KMS-11 (cell line): ENCODE measurements around the gene ZNF213.

Experiments
- H2AFZ ChIP-seq: fragments of 200-600 bp; sonication (generic); 2 replicates; pipeline ENCODE4 v1.6.1; 2016; ENCODE audit warnings: antibody characterized with exemption, mixed run types, low read depth
- H3K27ac ChIP-seq: fragments of 200-600 bp; sonication (generic); 2 replicates; pipeline ENCODE4 v1.6.1; 2016; ENCODE audit warnings: mild to moderate bottlenecking, mixed run types
- H3K27me3 ChIP-seq: fragments of 200-600 bp; sonication (generic); 2 replicates; pipeline ENCODE4 v1.6.1; 2017; ENCODE audit warnings: mild to moderate bottlenecking, low read depth, mixed run types, moderate library complexity; ENCODE audit not compliant: insufficient read depth
- H3K36me3 ChIP-seq: fragments of 200-600 bp; sonication (generic); 2 replicates; pipeline ENCODE4 v1.6.1; 2017; ENCODE audit warnings: mild to moderate bottlenecking, mixed run types; ENCODE audit not compliant: insufficient read depth
- H3K4me1 ChIP-seq: fragments of 200-600 bp; sonication (generic); 2 replicates; pipeline ENCODE4 v1.6.1; 2016; ENCODE audit warnings: mild to moderate bottlenecking, low read depth, mixed run types; ENCODE audit not compliant: poor library complexity, severe bottlenecking
- H3K4me2 ChIP-seq: fragments of 200-600 bp; sonication (generic); 2 replicates; pipeline ENCODE4 v1.7.0; 2016; ENCODE audit warnings: mild to moderate bottlenecking, mixed run types
- H3K4me3 ChIP-seq: fragments of 200-600 bp; sonication (generic); IDR thresholded peaks from 2 replicates; pipeline ENCODE4 v1.6.1; 2017; ENCODE audit warnings: low read depth, low read length, mixed read lengths; ENCODE audit not compliant: insufficient read depth
- H3K79me2 ChIP-seq: fragments of 200-600 bp; sonication (generic); 2 replicates; pipeline ENCODE4 v1.6.1; 2016; ENCODE audit warnings: low read depth, mixed run types; ENCODE audit not compliant: insufficient read depth
- H3K9ac ChIP-seq: fragments of 200-600 bp; sonication (generic); 2 replicates; pipeline ENCODE4 v1.6.1; 2016; ENCODE audit warnings: mild to moderate bottlenecking, mixed run types
- H4K20me1 ChIP-seq: fragments of 200-600 bp; sonication (generic); 2 replicates; pipeline ENCODE4 v1.6.1; 2016; ENCODE audit warnings: mild to moderate bottlenecking, mixed run types; ENCODE audit not compliant: insufficient read depth
- TF ChIP-seq, protein P1 (sequence below): fragments of 200-600 bp; sonication (generic); conservative IDR thresholded peaks from 2 replicates; pipeline ENCODE4 v1.6.1; 2017; ENCODE audit warnings: low read depth, mild to moderate bottlenecking, antibody characterized with exemption, low read length, moderate library complexity, mixed read lengths

ZNF213 gene

DNA sequence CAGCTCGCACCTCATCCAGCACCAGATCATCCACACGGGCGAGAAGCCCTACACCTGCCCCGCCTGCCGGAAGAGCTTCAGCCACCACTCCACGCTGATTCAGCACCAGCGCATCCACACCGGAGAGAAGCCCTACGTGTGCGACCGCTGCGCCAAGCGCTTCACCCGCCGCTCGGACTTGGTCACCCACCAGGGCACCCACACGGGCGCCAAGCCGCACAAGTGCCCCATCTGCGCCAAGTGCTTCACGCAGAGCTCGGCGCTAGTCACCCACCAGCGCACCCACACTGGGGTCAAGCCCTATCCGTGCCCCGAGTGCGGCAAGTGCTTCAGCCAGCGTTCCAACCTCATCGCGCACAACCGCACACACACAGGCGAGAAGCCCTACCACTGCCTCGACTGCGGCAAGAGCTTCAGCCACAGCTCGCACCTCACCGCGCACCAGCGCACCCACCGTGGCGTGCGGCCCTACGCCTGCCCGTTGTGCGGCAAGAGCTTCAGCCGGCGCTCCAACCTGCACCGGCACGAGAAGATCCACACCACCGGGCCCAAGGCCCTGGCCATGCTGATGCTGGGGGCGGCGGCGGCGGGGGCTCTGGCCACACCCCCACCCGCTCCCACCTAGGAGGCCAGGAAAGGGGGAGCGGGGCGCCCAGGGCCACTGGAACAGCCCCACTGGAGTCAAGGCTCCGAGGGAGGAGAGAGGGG is 15.0 kb upstream of the ZNF213 start:
- peaks cover 8% of the 10 kb centered on the region for H3K4me1 ChIP-seq
- no peak overlapping the region for H2AFZ ChIP-seq
- no peaks in the 10 kb centered on the region for H3K36me3 ChIP-seq
- H3K4me3 ChIP-seq, result no peak overlapping the region
- TF ChIP-seq, protein P1, sequence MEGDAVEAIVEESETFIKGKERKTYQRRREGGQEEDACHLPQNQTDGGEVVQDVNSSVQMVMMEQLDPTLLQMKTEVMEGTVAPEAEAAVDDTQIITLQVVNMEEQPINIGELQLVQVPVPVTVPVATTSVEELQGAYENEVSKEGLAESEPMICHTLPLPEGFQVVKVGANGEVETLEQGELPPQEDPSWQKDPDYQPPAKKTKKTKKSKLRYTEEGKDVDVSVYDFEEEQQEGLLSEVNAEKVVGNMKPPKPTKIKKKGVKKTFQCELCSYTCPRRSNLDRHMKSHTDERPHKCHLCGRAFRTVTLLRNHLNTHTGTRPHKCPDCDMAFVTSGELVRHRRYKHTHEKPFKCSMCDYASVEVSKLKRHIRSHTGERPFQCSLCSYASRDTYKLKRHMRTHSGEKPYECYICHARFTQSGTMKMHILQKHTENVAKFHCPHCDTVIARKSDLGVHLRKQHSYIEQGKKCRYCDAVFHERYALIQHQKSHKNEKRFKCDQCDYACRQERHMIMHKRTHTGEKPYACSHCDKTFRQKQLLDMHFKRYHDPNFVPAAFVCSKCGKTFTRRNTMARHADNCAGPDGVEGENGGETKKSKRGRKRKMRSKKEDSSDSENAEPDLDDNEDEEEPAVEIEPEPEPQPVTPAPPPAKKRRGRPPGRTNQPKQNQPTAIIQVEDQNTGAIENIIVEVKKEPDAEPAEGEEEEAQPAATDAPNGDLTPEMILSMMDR, result no peak
- no peaks in the 10 kb centered on the region for H4K20me1 ChIP-seq
- no peak overlapping the region for H3K4me2 ChIP-seq
- no peaks in the 10 kb centered on the region for H3K79me2 ChIP-seq
- no peak overlapping the region for H3K9ac ChIP-seq
- H3K27me3 ChIP-seq, result peaks cover 45% of the 10 kb centered on the region
- H3K27ac ChIP-seq, result no peak overlapping the region

DNA sequence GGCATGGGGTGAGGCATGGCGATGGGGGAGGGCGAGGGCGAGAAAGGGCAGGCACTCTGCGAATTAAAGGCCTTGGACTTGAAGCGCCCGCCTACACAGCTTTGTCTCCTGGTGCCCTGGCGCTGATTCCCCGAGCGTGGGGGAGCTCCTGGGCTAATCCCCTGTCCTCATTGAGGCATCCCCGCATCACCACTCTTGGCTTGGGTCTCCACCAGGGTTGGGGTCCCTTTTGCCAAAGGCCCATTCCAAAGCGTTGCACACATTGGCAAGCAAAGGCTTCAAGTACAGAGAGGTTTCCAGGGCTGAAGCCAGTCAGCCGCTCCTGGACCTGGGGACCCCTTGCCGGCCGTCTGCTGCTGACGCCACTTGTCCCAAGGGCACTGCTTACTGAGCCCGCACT is 14.4 kb upstream of the ZNF213 start:
- TF ChIP-seq, protein P1, result no peak

GRCh38 chr16:3121851-3122467 is 12.9 kb upstream of the ZNF213 start:
- Histone ChIP-seq H3K79me2 (no peaks in the 10 kb centered on the region), H3K36me3 (no peaks in the 10 kb centered on the region)
- TF ChIP-seq, protein P1, result no peak

More for the DNA sequence above, 14.4 kb upstream of the ZNF213 start:
- no peaks in the 10 kb centered on the region for H4K20me1 ChIP-seq
- H3K4me2 ChIP-seq, result no peak overlapping the region
- no peaks in the 10 kb centered on the region for H3K79me2 ChIP-seq
- no peak overlapping the region for H3K4me3 ChIP-seq
- H3K36me3 ChIP-seq, result no peaks in the 10 kb centered on the region
- H3K27me3 ChIP-seq, result peaks cover 40% of the 10 kb centered on the region
- H2AFZ ChIP-seq, result no peak overlapping the region
- no peak overlapping the region for H3K27ac ChIP-seq
- peaks cover 14% of the 10 kb centered on the region for H3K4me1 ChIP-seq
- H3K9ac ChIP-seq, result no peak overlapping the region

DNA sequence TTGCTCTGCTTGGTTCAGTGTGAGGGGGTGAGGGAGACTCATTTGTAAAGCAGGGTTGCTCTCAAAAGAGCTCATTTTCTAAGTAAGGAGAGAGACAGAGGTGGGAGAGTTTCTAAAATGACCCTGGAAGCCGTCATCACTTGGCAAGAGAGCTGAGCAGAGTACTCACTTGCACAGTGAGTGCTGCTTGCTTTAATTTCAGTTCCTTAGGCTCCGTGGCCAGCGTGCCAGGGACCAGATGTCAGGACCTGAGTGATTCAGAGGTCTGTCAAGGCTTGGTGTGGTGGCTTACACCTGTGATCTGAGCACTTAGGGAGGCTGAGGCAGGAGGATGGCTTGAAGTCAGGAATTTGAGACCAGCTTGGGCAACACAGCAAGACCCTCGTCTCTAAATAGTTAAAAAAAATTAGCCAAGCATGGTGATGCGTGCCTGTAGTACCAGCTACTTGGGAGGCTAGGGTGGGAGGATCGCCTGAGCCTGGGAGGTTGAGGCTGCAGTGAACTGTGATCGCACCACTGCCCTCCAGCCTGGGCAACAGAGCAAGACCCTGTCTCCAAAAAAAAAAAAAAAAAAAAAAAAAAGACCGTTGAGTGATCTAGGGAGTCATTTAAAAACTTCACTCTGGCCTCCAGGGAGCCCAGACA is 11.8 kb upstream of the ZNF213 start:
- Histone ChIP-seq H3K27me3 (peaks cover 20% of the 10 kb centered on the region; the same call in 1 of the 2 replicates), H3K4me2 (peak overlapping the region; percentile 83; the same call in 1 of the 2 replicates), H3K36me3 (no peaks in the 10 kb centered on the region), H3K4me3 (no peak overlapping the region), H3K9ac (no peak overlapping the region), H2AFZ (no peak overlapping the region), H4K20me1 (no peaks in the 10 kb centered on the region), H3K4me1 (peaks cover 15% of the 10 kb centered on the region), H3K27ac (no peak overlapping the region), H3K79me2 (no peaks in the 10 kb centered on the region)
- TF ChIP-seq, protein P1, result no peak

More at GRCh38 chr16:3121851-3122467, 12.9 kb upstream of the ZNF213 start:
- no peak overlapping the region for H3K4me3 ChIP-seq
- H3K4me2 ChIP-seq, result no peak overlapping the region
- H3K27ac ChIP-seq, result no peak overlapping the region
- no peaks in the 10 kb centered on the region for H4K20me1 ChIP-seq
- H3K4me1 ChIP-seq, result peaks cover 15% of the 10 kb centered on the region
- H2AFZ ChIP-seq, result no peak overlapping the region
- no peak overlapping the region for H3K9ac ChIP-seq
- peaks cover 28% of the 10 kb centered on the region for H3K27me3 ChIP-seq
